ENCODE results near the gene CDH4. TPM values are rescaled to one million over a fixed set of nuclear protein-coding genes. Genes with fewer than 3 reads are reported as not detected.

The CDH4 gene
- total RNA-seq, 1 donor from 2014 or later = 2.9 TPM

DNA sequence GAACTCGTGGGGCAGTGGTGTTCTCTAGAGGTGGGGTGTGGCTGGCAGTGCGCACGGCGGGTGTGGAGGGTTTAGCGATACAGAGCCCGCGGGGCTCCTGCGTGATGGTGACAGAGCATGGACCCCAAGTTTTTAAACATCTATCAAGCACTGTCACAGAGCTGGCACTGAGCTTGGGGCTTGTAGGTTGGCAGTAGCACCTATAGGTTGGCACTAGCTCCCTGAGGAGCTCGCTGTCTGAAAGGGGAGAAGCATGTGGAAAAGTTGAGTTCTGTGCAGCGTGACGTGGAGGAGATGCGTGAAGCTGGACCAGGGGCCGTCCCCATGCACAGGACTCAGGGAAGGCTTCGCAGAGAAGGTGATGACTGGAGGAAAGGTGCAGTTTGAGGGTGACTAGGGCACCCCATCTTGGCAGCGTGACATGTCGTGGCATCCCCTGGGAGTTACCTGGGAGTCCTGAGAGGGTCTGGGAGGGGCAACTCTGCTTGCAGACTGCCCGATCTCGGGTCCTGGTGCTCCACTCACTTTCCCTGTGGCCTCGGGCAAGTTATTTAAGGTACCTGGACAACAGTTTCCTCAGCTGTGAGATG, 122.0 kb downstream of the CDH4 start:
- peaks cover 3% of the 10 kb centered on the region for H3K27me3 Mint-ChIP-seq (ENCODE audit: insufficient read depth, low read depth)
- no peak overlapping the region for H2AFZ ChIP-seq (replicated peaks)
- TF ChIP-seq, protein P1, sequence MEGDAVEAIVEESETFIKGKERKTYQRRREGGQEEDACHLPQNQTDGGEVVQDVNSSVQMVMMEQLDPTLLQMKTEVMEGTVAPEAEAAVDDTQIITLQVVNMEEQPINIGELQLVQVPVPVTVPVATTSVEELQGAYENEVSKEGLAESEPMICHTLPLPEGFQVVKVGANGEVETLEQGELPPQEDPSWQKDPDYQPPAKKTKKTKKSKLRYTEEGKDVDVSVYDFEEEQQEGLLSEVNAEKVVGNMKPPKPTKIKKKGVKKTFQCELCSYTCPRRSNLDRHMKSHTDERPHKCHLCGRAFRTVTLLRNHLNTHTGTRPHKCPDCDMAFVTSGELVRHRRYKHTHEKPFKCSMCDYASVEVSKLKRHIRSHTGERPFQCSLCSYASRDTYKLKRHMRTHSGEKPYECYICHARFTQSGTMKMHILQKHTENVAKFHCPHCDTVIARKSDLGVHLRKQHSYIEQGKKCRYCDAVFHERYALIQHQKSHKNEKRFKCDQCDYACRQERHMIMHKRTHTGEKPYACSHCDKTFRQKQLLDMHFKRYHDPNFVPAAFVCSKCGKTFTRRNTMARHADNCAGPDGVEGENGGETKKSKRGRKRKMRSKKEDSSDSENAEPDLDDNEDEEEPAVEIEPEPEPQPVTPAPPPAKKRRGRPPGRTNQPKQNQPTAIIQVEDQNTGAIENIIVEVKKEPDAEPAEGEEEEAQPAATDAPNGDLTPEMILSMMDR (IDR thresholded peaks at IDR 0.05) = no peak
- TF ChIP-seq EZH2 (IDR thresholded peaks at IDR 0.05) = no peak
- no peak for TF ChIP-seq EZH2phosphoT487 (IDR thresholded peaks at IDR 0.05)

DNA sequence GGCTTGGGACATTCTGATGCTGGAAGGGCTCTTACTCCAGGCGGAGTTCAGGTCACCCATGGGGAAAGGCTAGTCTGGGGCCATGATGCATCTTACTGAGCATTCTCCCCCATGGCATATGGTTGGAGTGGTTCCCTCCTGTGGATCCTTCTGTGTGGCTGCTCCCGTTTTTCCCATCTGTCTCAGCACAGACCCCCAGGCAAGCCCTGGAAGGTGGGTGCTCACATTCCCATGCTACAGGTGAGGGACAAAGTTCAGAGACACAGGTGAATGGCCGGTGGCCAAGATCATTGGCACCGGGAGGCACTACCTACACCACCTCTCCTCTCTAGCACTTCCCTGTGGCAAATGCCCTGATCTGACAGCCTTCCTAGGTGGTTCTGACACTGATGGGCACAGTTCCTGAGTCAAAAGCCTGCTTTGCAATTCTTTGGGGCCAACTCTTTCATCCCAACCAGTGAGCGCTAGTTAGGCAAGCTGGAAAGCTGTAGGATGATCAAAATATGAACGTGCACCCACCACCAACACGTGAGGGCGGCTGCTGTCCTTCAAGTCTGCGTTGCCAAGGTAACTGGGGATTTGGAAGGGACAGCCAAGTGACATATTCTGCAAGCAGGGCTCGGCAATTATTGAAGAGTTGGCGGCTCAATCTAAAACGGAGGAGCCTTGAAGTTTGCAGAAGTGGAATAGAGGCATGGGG, 124.6 kb downstream of the CDH4 start:
- Mint-ChIP-seq H3K27me3 (ENCODE audit: insufficient read depth, low read depth) (peaks cover 5% of the 10 kb centered on the region), H3K4me1 (peaks cover 28% of the 10 kb centered on the region), H3K27ac (no peak overlapping the region), H3K4me3 (no peak overlapping the region), H3K36me3 (peaks cover 12% of the 10 kb centered on the region), H3K9me3 (peaks cover 23% of the 10 kb centered on the region)
- no peaks in the 10 kb centered on the region for H3K79me2 ChIP-seq (ENCODE audit: low read depth)
- no peak overlapping the region for H3K9ac ChIP-seq
- H3K27me3 ChIP-seq = no peaks in the 10 kb centered on the region
- no peak for DNase-seq (ENCODE audit: low spot score)
- no peak overlapping the region for H3K27ac ChIP-seq
- H2AFZ ChIP-seq (replicated peaks) = no peak overlapping the region
- TF ChIP-seq, protein P1 (IDR thresholded peaks at IDR 0.05) = no peak
- TF ChIP-seq EZH2 (IDR thresholded peaks at IDR 0.05) (no peak), EZH2phosphoT487 (IDR thresholded peaks at IDR 0.05) (no peak)
- H3K9me3 ChIP-seq (ENCODE audit: low read depth) = no peaks in the 10 kb centered on the region
- no peak overlapping the region for H3K4me2 ChIP-seq
- H3K36me3 ChIP-seq = no peaks in the 10 kb centered on the region
- H3K4me1 ChIP-seq = peaks cover under 1% of the 10 kb centered on the region
- H4K20me1 ChIP-seq (ENCODE audit: low read depth) = no peaks in the 10 kb centered on the region
- H3K4me3 ChIP-seq = no peak overlapping the region
- H3F3A ChIP-seq (ENCODE audit: low read depth) = no peaks in the 10 kb centered on the region

More for the DNA sequence above, 122.0 kb downstream of the CDH4 start:
- Histone ChIP-seq H4K20me1 (ENCODE audit: low read depth) (no peaks in the 10 kb centered on the region), H3K27ac (no peak overlapping the region), H3K27me3 (no peaks in the 10 kb centered on the region), H3K9me3 (ENCODE audit: low read depth) (no peaks in the 10 kb centered on the region), H3K4me3 (no peak overlapping the region), H3K36me3 (no peaks in the 10 kb centered on the region), H3F3A (ENCODE audit: low read depth) (peaks cover 3% of the 10 kb centered on the region), H3K79me2 (ENCODE audit: low read depth) (no peaks in the 10 kb centered on the region), H3K9ac (no peak overlapping the region), H3K4me2 (no peak overlapping the region), H3K4me1 (peaks cover 25% of the 10 kb centered on the region)
- Mint-ChIP-seq H3K4me1 (peaks cover 37% of the 10 kb centered on the region), H3K4me3 (peak overlapping the region; percentile 46), H3K36me3 (peaks cover 11% of the 10 kb centered on the region), H3K27ac (peak overlapping the region; percentile 76), H3K9me3 (peaks cover 11% of the 10 kb centered on the region)
- no peak for DNase-seq (ENCODE audit: low spot score)

DNA sequence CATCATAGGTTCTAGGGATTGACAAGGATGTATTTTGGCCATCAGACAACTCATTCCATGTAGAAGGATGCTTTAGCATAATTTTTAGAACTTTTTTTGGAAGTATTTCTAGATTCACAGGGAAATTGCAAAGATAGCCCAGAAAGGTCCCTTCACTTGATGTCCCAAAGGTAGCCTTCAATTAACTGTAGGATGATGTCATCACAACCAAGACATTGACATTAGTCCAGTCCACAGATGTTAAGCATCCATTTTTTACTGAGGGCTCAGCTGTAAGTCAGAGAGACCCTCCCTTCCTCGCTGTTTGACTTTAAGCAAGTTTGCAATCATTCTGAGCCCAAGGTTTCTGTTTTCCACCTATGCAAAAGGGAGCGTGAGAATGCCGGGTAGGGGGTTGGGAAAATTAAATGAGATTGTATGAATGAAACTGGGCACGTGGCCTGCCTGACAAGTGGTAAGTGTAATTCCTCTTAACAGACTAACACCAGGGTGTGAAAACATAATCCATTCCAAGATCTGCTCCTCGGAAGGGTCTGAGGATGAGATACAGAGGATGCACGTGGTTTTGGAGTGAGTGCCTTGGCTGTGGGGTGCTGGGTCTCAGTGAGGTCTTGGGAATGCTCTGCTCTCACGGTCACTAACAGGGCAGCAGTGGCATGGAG, 126.8 kb downstream of the CDH4 start:
- no peak overlapping the region for H3K4me3 ChIP-seq
- no peak overlapping the region for H3K27ac ChIP-seq
- H3K36me3 Mint-ChIP-seq = peaks cover 16% of the 10 kb centered on the region
- no peaks in the 10 kb centered on the region for H3K27me3 ChIP-seq
- peaks cover 32% of the 10 kb centered on the region for H3K9me3 Mint-ChIP-seq
- H3K4me2 ChIP-seq = no peak overlapping the region
- TF ChIP-seq, protein P1 (IDR thresholded peaks at IDR 0.05) = no peak
- TF ChIP-seq EZH2 (IDR thresholded peaks at IDR 0.05) (no peak), EZH2phosphoT487 (IDR thresholded peaks at IDR 0.05) (no peak)
- H3K4me1 ChIP-seq = no peaks in the 10 kb centered on the region
- no peaks in the 10 kb centered on the region for H4K20me1 ChIP-seq (ENCODE audit: low read depth)
- H2AFZ ChIP-seq (replicated peaks) = no peak overlapping the region
- no peaks in the 10 kb centered on the region for H3K79me2 ChIP-seq (ENCODE audit: low read depth)
- peak overlapping the region; percentile 27 for H3K4me3 Mint-ChIP-seq
- DNase-seq (ENCODE audit: low spot score) = no peak
- no peaks in the 10 kb centered on the region for H3K9me3 ChIP-seq (ENCODE audit: low read depth)
- no peaks in the 10 kb centered on the region for H3K36me3 ChIP-seq
- H3F3A ChIP-seq (ENCODE audit: low read depth) = peaks cover 7% of the 10 kb centered on the region
- H3K9ac ChIP-seq = no peak overlapping the region
- H3K27me3 Mint-ChIP-seq (ENCODE audit: insufficient read depth, low read depth) = peaks cover 5% of the 10 kb centered on the region
- H3K27ac Mint-ChIP-seq = peak overlapping the region; percentile 65
- peaks cover 19% of the 10 kb centered on the region for H3K4me1 Mint-ChIP-seq

All from neural progenitor cell (in vitro differentiated cells).